HG02870 (cell line): ENCODE data around the gene CHST15.
A peak's percentile ranks its signal among the peaks of the same experiment; 100 is the strongest.
"Not testable (repeated sequence)": the region's sequence is repeated elsewhere in the genome, so short reads cannot be mapped to it uniquely, and the experiment has no call there.

Source experiments
- ATAC-seq: cut with Tn5 transposase; IDR thresholded peaks from one replicate; pipeline ENCODE4 v1.9.1; 2021; ENCODE audit warnings: mild to moderate bottlenecking, moderate library complexity; ENCODE audit not compliant: unreplicated experiment

The CHST15 gene

GRCh38 chr10:124124123-124124768 lies 30.8 kb upstream of the CHST15 start:
- no peak for ATAC-seq

GRCh38 chr10:124123156-124123555 lies 29.8 kb upstream of the CHST15 start:
- no peak for ATAC-seq

- no peak for ATAC-seq
Measured at GRCh38 chr10:124122211-124122610, 28.8 kb upstream of the CHST15 start.

GRCh38 chr10:124120410-124121061 lies 27.1 kb upstream of the CHST15 start:
- ATAC-seq: no peak

DNA sequence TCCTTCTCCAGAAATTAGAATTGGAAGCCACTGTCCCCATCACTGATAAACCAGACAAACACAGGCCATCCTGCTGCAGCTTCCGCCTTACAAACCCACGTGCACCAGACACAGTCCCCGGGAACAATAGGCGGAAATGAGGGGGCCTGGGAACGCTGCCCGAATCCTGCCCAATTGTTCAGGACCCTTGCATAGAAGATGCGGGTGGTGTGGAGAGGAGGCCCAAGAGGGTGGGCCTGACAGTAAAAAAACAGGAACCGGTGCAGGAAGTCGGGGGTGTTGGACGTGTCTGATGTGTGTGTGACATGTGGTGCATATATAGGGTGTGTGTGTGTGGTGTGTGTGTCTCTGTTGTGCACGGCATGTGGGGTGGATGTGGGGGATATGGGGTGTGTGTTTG lies 26.5 kb upstream of the CHST15 start:
- no peak for ATAC-seq

DNA sequence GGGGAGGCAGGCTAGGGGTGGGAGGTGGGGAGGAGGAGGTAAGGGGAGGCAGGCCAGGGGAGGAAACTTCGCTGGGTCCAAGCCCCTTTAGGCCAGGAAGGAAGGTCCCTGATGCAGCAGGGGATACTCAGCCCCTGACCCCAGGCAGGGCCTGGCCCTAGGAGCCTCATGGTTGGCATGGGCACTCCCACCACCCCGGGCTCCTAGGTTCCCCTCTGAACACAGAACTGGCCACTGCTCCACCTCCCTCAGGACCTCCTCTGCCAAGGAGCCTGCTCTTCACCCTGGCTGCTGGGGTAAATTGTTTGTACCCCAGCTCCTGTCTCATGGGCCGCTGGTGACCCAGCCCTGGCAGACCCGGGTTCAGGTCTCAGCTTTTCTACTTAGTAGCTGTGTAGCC lies 25.8 kb upstream of the CHST15 start:
- ATAC-seq: no peak

- no peak for ATAC-seq
Measured at GRCh38 chr10:124117833-124118232, 24.4 kb upstream of the CHST15 start.

DNA sequence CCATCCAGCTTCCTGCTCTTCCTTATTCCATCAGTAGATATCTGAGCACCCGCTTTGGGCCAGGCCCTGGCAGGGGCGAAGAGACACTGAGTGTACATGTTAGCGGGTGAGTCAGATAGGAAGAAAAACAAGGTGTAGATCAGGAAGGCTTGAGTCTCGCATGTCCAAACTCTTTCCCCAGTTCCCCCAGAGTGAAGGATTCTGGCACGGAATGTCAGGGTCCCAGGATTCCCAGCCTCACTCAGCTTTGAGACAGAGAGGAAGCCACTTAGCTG lies 24.1 kb upstream of the CHST15 start:
- ATAC-seq: no peak

GRCh38 chr10:124116771-124117510 lies 23.5 kb upstream of the CHST15 start:
- ATAC-seq: no peak

- ATAC-seq: no peak
Measured at GRCh38 chr10:124114696-124115095, 21.3 kb upstream of the CHST15 start.

DNA sequence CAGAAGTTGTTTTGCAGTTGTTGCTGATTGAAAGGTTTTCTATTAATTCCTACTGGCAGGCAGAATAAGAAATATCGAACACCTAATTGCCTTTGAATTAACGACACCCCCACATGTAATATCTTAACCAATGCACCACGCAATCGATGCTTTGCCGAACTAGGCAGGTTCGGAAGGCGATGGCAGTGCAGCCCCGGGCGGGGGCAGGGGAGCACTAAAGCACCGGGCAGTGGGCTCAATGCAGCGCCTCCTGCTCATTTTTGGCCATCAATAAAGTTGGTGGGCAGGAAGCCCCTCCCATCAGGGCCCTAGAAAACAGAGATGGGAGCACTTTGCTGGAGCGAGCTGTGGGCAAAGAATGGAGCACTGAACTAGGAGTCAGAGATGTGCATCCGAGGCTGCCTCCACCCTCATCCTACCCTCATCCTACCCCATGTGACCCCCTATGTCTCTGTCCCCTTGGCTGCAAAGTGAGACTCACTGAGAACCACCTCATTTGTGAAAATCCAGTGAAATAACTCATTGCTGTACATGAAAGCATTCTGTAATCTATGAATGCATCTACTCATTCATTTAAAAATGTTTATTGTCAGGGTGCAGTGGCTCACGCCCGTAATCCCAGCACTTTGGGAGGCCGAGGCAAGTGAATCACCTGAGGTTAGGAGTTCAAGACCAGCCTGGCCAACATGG lies 19.6 kb upstream of the CHST15 start:
- ATAC-seq: no peak

DNA sequence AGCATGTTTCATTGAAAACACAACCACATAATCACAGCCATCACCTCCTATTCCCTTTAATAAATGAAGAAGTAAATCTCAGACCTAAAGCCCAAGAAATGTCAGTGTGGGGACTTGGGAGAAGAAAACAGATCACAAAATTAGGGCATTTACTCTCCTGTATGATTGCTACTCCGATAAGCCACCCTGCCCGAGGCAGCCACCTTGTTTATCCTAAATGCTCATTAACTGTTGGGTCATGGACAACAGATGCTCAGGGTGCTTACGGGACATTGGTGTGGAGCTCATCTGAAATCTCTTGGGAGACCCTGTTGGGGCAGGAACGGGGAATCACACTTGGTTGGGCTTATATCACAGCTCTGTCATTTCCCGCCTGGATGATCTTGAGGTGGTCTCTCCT lies 17.5 kb upstream of the CHST15 start:
- no peak for ATAC-seq

DNA sequence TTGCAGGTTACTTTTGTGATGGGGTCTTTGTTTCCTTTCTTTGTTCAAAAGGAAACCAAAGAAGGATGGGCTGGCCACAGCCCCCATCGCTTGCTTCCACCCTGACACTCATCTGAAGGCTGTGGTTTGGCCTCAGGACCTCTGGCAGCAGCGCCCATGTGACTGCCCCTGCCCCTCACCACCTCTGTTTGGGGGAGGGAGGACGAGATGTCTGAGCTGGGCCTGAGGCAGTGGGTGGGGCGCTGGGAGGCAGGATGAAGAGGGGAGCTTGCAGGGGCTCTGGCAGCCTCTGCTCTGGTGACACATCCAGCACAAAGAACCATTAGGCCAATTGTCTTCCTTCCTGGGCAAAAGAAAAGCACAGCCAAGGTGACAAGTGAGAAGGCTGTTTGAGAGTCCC lies 15.9 kb upstream of the CHST15 start:
- no peak for ATAC-seq

DNA sequence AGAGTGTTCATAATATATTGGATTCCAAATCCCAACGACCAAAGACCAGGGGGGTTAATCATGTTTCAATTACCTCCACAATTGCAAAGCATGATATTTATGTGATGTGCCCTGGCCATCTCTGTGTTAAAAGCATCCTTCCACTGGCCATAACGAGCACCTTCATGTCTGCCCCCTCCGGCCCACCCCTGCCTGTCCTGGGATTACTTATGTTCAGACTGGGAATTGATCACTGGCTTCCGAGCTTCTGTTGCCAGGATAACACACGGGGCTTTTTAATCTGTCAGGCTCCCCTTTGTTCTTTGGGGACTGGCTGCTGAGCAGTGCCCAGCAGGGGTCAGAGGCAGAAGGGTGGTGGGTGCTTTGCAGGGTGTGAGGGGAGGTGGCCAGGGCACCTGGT lies 13.7 kb upstream of the CHST15 start:
- ATAC-seq: no peak

GRCh38 chr10:124106241-124106879 lies 13.0 kb upstream of the CHST15 start:
- ATAC-seq: peak; percentile 93

- no peak for ATAC-seq
Measured at GRCh38 chr10:124105594-124105993, 12.2 kb upstream of the CHST15 start.

GRCh38 chr10:124105045-124105444 lies 11.6 kb upstream of the CHST15 start:
- ATAC-seq: no peak

DNA sequence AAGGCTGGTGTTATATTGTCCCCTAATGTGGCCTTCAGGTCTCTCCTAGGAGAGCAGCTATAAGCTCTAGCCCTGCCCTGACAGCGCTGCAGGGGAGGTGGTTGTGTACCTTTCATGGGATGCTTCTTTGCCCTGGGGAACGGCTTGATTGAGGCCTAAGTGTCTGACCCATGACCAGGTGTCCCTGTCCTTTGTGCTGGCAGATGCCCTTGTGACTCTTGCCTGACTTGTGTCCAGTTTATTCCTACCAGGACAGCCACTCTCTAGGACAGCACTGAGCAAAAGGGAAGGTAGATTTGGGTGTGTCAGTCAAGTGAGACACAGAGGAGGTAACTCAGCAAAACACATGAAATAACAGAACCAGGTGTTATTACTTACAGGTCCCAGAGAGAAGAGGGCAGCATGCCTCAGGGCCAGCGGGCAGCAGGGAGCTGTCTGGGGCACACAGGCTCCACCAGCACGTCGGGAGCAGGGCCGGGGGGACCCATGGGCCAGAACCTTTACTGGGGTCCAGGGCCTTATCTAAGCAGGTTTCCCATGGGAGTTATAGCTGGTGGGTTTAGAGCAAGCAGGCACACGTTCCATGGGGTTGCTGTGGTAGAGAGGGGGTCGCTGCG lies 10.7 kb upstream of the CHST15 start:
- ATAC-seq: no peak

GRCh38 chr10:124101351-124101750 lies 8.0 kb upstream of the CHST15 start:
- ATAC-seq: no peak

- not testable (repeated sequence) for ATAC-seq
Measured at GRCh38 chr10:124100651-124101050, 7.3 kb upstream of the CHST15 start.

DNA sequence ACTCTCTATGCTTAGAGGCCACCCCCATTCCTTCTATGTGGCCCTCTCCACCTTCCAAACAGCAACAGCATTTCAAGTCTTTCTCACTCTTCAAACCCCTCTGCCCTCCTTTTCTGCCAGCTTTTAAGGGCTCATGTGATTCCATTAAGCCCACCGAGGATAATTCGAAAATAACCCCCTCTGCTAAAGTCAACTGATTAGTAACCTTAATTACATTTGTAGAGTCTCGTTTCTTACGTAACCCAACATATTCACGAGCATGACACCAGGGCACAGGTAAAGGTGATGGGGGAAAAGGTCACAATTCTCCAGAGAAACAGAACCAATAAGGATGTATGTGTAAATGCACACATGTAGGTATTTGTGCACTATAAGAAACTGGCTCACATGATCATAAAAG lies 6.7 kb upstream of the CHST15 start:
- no peak for ATAC-seq
